HG02759 (cell line): ENCODE results near the gene PPP2R3B.

ENCODE experiments used
- ATAC-seq: cut with Tn5 transposase; IDR thresholded peaks from one replicate; pipeline ENCODE4 v1.9.1; 2021; ENCODE audit warnings: mild to moderate bottlenecking, moderate library complexity; ENCODE audit not compliant: unreplicated experiment

Gene PPP2R3B

DNA sequence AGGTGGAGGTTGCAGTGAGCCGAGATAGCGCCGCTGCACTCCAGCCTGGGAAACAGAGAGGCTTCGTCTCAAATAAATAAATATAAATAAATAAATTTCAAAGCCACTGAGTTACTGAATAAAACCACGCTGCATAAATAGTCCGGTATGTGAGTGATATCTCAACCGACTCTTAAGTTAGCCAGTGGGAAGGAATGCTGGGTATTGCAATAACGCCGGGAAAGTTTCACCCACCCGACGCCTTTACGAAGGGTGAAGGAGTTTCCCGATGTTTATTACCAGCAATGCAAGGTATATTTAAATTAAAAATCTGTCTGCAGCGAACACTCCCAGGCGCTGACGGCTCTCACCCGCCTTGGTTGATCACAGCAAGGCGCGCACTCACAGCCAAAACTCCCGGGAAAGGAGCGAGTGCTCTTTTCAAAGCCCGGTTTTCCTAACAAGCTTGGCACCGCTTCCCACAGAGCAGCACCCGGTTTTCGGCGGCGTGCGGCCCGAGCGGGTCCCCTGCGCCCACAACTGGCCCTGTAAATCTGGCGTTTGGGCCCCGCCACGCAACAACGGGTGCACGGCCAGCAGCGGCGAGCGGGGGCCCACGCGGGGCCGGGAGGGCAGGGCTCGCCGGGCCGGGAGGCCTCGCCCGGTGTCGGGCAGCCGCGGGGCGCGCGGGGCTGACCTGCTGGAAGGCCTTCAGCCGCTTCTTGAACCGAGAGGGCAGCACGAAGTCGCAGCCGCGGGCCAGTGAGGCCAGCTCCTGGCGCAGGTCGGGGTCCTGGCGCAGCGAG lies 13.7 kb downstream of the PPP2R3B start:
- ATAC-seq, result no peak

DNA sequence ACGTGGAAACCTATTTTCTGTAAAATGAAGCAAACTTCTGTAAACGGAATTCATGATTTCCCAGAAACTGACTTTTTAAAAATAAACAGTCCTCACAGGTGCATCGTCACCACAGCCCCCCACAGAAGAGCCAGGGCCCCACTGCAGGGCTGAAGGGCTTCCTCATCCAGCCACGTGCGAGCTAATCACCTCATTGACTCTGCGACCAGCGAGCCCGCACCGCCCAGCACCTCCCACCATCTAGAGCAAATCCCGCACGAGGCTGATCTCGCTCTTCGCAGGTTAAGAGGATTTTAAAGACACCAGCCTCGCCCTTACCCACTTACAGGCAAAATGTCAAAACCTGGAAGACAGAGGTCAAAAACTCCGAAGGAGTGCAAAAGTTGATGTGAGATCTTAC lies 14.8 kb downstream of the PPP2R3B start:
- no peak for ATAC-seq

DNA sequence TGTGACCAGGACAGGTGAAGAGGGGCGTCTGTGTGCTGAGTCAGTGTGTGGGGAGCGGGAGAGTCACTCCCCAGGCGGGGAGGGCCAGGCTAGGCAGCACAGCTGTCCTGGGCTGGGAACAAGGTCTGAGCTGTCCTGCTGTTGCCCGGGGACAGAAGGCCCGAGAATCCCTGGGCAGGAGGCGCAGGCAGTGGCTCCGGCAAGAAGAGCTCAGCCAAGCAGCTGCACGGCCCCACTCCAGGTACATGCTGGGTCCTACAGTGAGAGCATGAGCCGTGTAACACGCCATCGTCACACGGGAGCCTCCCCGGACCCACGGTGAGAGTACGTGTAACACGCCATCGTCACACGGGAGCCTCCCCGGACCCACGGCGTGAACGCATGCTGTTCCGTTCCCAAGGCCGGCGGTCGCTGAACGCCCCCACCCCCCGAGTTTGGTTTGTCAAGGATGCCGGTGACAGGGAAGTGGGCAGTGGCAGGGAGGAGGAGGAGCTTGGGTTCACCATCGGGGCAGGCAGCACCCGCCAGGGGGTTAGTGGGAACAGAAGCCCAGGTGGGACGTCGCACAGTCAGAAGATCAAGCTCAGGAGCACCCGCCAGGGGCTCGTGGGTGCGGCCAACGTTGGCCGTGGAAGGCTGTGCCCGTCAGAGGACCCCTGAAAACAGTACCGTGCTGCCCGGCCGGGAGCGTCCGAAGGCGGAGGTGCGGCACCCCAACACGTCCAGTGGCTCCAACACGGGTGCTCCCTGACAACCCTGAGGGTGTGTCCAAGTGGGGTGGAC lies 15.6 kb downstream of the PPP2R3B start:
- no peak for ATAC-seq

DNA sequence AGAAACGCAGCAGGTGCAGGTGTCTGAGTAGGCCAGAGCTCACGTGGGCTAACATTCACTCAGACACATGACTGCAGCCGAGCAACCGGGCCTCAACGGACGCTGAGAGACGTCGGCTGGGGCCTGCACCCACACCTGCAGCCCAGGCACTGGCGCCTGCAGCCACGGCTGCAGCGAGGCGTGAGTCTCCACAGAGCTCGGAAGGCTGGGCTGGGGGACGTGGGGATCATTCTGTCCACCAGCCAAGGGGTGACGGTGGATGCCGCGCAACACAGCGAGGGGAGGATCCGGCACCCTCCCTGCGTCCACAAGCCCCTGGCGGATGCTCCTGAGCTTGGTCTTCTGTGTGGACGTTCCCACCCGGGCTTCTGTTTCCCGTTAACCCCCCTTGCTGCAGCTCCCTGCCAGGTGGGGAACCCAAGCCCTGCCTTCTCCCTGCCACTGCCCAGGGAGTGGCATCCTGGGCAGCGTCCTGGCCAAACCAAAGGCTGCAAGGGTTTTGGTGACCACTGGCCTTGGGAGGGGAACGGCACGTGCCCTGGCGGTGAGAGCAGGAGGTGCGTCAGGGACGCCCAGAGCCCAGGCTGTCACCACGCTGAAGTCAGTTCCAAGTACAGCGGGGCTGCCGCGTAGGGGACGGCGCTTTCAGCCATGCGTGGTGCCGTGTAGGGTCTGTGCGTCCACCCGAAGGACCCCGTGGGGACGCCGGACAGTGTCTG lies 16.3 kb downstream of the PPP2R3B start:
- ATAC-seq, result no peak

DNA sequence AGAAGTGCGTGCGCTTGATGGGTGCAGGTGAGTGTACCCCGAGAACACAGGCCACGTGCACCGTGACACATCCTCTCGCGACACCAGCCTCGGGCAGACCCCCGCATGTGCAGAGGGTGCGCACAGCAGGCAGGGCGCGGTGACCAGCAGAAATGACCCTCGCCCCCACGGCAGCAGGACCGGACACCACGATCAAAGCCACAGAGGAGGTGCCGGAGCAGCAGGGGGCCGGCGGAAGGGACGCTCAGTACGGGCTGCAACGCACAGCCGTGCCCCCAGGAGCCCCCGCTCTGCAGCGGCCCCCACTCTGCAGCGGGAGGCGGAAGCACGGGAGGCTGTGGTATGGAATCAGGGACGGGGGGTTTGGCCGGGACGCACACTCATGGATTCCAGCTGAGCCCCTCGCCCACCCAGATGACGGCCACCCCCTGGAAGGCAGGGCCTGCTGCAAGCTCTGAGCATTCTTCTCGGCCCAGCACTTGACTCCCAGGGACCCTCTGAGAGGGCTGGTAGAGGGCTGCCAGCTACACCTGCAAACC lies 17.1 kb downstream of the PPP2R3B start:
- ATAC-seq, result no peak

DNA sequence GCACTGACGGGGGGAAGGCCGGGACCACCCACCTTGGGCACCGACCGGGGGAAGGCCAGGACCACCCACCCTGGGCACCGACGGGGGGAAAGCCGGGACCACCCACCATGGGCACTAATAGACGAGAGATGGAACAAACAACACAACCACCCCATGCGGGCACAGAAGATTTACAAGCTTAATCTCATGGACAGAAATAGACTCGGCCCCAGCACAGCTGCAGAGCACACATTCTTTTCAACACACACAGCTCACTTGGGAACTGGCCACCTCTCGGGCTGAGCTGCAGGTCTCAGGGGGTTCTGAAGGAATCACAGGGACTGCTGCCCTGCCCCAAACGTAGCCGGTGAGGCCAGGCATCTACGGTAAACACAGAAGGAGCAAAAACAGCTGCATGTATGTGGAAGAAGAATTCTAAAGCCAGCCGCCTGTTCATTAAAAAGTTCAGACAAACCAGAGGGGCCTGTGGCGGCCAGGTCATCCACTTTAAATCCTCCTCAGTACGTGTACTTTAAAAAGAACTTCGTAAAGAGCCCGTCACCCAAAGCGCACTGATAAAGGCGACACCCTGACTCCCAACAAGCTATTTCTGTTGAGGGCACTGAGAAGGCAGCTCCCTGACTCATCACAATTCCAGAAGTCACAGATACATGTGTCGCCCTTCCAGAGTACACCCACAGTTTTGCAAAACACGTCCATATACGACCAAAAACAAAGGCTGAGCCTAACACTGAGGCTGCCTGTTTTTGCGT lies 17.7 kb downstream of the PPP2R3B start:
- ATAC-seq, result no peak

DNA sequence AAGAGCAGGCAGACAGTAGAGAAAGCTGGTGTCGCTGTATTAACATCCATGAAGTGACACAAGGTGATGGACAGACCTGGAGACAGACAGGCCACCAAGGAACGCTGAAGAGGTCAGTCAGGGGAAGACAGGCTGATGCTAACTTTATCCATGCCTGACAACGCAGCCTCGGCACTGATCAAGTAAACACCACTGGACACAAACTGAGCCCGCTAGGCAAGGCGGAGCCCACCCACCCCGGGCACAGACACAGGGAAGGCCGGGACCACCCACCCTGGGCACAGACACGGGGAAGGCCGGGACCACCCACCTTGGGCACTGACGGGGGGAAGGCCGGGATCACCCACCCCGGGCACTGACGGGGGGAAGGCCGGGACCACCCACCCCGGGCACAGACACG lies 18.8 kb downstream of the PPP2R3B start:
- ATAC-seq, result no peak

DNA sequence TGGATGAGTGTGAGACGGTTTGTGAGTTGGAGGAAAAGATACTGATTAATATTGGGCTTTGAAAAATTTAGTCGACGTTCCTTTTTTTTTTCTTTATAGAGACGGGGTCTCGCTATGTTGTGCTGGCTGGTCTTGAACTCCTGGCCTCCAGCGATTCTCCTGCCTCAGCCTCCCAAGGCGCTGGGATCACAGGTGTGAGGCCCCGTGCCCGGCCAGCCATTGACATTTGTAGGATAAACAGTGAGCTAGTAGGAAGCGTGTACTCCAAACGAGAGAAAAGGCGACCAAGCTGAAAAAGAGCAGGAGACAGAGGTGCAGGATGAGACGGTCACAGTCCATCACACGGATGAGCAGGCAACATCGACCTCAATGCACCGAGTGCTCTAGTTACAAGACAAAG lies 19.4 kb downstream of the PPP2R3B start:
- ATAC-seq, result no peak

DNA sequence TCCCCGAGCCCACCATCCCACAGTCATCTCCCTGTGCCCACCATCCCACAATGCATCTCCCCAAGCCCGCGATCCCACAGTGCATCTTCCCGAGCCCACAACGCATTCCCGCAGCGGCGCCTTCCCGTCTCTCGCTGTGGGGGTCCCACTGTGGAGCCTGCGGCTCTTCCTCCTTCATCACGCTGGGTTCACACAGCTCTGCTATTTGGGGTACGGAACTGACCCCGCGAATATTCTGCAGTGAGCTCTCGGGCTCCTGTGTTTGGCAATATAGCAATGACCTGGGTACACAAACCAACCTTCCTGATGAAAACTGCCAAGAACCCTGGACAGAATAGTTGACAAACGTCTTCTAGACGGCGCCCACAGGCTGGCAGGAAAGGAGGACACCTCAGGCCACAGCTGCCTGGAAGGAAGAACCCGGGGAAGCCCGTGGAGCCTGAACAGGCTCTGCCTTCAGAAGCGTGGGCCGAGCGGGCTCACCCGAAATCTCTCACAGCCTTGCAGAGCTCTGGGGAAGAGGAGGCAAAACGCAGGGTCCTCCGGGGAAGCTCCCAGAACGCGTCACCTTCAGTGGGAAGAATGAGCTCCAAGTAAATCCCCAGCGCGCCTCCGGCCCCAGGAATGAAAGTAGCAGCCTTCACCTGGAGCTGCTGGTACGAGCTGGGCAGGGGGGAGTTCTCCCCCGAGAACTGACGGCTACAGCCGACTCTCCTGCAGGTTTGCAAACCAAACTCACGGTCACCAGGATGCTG lies 22.9 kb downstream of the PPP2R3B start:
- no peak for ATAC-seq

DNA sequence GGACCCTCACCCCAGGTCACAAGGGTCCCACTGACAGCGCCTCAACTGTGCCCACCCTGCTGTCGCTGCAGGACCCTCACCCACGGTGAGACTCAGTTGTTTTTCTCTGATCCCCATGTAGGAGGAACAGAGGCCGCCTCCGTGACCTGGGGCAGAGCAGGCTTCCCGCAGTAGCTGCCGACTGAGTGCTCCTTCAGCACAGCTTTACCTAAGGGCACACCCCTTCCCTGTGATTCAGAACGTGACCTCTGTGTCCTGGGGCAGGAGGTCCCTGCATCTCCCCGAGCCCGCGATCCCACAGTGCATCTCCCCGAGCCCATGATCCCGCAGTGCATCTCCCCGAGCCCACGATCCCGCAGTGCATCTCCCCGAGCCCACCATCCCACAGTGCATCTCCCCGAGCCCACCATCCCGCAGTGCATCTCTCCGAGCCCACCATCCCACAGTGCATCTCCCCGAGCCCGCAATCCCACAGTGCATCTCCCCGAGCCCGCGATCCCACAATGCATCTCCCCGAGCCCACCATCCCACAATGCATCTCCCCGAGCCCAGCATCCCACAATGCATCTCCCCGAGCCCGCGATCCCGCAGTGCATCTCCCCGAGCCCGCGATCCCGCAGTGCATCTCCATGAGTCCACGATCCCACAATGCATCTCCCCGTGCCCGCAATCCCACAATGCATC lies 23.6 kb downstream of the PPP2R3B start:
- no peak for ATAC-seq

DNA sequence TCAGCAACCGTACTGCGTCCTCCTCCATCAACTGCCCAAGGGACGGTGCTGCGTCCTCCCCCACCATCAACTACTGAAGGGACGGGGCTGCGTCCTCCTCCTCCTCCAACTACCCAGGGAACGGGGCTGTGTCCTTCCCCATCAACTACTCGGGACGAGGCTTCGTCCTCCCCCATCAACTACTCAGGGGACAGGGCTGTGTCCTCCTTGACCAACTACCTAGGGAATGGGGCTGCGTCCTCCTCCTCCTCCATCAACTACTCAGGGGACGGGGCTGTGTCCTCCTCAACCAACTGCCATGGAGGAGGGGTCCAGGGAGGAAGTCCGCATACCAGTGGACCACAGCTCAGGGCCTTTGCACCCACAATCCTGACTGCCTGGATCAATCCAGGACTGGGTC lies 24.4 kb downstream of the PPP2R3B start:
- ATAC-seq, result no peak

DNA sequence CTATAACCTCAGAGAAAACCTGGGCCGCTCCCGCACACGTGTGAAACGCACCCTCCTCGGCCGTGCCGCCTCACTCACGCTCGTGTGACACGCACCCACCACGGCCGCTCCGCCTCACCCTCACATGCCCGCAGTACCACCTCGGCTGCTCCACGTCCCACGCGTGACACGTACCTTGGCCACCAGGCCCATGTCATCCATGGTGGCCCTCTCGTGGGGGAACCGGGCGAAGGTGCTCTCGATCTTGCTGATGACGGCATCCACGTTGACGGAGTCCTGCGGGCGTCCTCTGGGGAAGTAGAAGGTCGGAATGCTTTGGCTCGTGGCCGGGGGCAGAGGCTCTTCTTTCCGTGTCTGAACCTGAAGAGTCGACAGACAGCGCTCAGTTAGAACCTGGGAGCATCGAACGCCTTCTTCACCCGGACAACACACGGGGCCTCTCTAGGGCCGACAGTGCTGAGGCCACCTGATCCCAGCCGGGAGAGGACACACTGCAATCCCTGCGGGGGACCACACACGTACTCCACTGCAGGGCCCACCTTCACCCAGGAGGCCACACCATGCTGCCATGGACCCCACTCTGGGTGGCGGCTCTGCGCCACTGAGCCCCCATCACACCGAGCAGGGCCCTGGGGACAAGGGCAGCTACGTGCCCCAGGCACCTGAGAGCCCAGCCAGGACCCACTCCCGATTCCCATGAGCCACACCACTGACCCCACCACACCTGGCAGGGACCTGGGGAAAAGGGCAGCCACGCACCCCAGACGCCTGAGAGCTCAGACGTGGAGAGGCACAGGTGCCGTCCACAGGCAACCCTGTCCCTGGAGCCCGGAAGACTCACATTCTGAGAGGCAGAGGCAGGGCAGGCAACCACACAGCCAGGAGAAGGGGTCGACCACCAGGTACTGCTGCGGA lies 25.2 kb downstream of the PPP2R3B start:
- ATAC-seq, result no peak

DNA sequence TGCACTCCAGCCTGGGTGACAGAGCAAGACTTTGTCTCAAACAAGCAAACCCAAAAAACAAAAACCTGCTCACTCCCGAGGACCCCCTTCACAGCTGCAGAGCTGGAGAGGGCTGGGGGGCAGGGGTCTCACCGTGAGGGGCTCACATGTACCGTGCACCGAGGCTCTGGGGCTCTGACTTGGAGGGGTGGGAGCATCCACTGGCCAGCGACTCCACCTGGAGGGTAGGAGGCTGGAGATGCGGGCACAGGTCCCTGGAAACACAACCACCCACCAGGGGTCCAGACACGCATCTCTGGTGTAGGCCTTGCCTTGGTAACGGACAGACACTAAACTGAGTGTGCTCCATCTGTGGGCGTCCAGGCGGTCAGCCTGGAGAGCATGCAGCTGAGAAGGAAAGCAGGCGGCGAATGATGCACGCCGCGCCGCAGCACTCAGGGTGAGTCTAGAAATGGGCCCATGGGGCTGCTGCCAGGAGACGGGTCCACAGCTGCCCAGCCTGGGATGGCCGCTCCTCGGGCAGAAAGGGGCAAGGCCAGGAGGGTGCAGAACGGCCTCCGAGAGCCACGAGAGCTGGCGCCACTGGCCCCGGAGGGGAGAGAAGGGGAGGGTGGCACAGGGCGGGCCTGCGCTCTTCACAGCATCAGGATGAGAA lies 26.1 kb downstream of the PPP2R3B start:
- ATAC-seq, result no peak

DNA sequence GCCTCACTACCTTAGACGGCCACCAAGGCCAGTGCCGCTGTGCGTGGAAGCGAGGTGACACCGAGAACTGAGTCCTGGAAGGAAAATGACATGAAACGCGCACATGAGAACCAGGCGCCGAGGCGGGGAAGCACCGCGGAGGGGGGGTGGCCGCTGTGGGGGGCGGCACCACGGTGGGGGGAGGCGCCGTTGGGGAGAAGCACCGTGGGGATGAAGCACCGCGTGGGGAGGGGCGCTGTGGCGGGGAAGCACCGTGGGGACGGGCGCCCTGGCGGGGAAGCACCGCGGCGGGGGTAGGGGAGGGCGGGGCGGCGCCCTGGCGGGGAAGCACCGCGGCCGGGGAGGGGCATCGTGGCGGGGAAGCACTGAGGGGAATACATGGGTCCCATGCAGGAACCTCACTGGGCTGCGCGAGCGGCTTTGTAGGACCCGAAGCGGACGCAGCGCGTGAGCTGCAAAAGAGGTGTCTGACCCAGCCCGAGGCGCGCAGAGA lies 28.0 kb downstream of the PPP2R3B start:
- no peak for ATAC-seq

DNA sequence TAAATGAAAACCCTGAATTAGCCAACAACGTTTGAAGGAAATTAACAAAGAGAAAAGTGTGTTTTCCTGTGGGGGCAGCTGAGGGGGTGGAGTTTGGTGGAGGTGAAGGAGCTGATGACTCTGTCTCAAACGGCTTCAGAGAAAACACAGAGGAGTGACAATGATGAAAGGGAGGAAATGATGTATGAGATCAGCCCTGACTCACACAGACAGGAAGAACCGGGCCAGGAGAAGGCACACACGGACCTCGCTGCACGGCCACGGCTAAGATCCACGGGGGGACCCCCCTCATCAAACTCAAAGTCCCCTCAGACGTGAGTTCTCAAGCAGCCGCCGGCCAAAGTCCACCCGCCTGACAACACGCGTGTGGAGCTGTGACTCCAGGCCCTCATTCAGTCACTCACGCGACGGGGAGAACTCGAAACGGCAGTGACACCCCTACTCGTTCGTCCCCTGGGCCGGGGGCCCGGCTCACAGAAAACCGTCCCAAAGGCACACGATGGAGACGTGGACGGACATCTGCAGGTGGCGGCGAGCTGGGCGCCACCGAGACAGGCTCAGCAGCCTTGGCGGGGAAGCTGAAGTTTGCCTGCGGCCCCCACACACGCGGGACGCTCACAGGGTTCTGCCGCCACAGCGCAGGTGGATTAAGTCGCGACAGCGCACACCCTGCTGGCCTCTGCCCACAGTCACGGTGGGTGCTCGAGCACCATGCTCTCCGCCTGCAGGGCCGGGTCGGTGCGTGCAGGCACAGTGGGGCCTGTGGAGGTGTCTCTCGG lies 28.8 kb downstream of the PPP2R3B start:
- no peak for ATAC-seq

DNA sequence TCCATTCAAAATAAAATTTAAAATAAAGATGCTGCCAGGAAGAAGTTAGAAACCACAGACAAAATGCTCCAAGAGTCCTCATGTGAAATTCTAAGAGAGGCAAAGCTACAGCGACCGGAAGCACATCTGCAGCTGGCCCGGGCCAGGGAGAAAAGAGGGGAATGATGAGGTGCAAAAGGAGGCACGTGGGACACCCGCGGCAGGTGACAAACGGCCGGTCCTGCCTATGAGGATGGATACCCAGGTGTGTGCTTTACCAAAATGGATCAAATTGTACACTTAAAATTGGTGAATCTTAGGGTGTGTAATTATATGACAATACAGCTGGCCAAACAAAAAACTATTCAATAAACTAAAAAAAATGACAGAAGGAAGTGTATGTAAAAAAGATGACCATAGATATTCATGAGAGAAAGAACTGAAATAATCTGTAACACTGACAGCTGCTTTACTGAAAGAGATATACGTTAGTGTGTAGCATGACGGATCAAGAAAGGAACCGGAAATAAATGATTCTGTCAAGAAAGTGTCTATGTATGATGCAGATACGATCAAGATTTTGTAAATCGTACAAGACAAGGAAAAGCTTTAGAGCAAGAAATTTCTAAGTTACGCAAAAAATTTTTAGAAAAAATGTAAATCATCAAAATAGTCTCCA lies 29.5 kb downstream of the PPP2R3B start:
- no peak for ATAC-seq
